Muscle of leg (tissue), 11 donors: ENCODE results near the gene FRAT2. TPM values are rescaled to one million over a fixed set of nuclear protein-coding genes. Genes with fewer than 3 reads are reported as not detected.

ENCODE experiments used
- DNase-seq: peaks from one replicate; pipeline ENCODE4 v3.0.0; 2013
- H3K27ac ChIP-seq: one replicate; pipeline ENCODE4 v1.5.1; 2013; ENCODE audit warnings: mild to moderate bottlenecking, low read length, control low read depth
- H3K27me3 ChIP-seq: one replicate; pipeline ENCODE4 v1.6.1; 2013; ENCODE audit warnings: low read length; ENCODE audit not compliant: control insufficient read depth, insufficient read depth
- H3K36me3 ChIP-seq: one replicate; pipeline ENCODE4 v1.6.1; 2013; ENCODE audit warnings: low read length; ENCODE audit not compliant: control insufficient read depth, insufficient read depth
- H3K4me1 ChIP-seq: one replicate; pipeline ENCODE4 v1.6.1; 2013; ENCODE audit warnings: low read length; ENCODE audit not compliant: control insufficient read depth, insufficient read depth
- H3K4me3 ChIP-seq: one replicate; pipeline ENCODE4 v1.5.1; 2013; ENCODE audit warnings: low read length, control low read depth
- H3K9me3 ChIP-seq: replicated peaks from 2 replicates; pipeline ENCODE4 v1.6.1; 2013; ENCODE audit warnings: low read depth, low read length; ENCODE audit not compliant: control insufficient read depth
- WGBS: methylation state at CpG from one replicate; pipeline ENCODE4 v1.1.5; 2013; ENCODE audit warnings: missing lambda C conversion rate; ENCODE audit not compliant: insufficient coverage; 5-methylcytosine and 5-hydroxymethylcytosine counted together
- polyA plus RNA-seq, 8 donors: library from polyadenylated mRNA; unstranded; fragments of 120-200 nt; gene quantifications; one replicate each; pipeline versions ENCODE4 v1.2.1 to v1.2.3, GENCODE V29; 2013; ENCODE audit warnings: inconsistent platforms in 1 of 8, low replicate concordance in 1 of 8; ENCODE audit not compliant: insufficient read length in 8 of 8, insufficient read depth in 1 of 8
- total RNA-seq: library from RNA; stranded (reverse); fragments of 120-200 nt; gene quantifications from one replicate; pipeline ENCODE4 v1.2.4, GENCODE V29; 2013

The FRAT2 gene
- total and polyA plus RNA-seq, 9 donors: 3.6 to 5.3 (median 4.3) TPM

- peak; percentile 93 for DNase-seq
- H3K36me3 ChIP-seq: no peaks in the 10 kb centered on the region
- H3K4me1 ChIP-seq: peaks cover 29% of the 10 kb centered on the region
- no peaks in the 10 kb centered on the region for H3K9me3 ChIP-seq
- H3K27ac ChIP-seq: peak within 1 kb of the TSS; percentile 91
- WGBS: under 1% methylated on average over 66 of the region's 79 CpGs
- peak within 1 kb of the TSS; percentile 68 for H3K4me3 ChIP-seq
- peaks cover 21% of the 10 kb centered on the region for H3K27me3 ChIP-seq
These were observed 15.5 kb downstream of the FRAT2 start, which contains the start of gene FRAT1 for GRCh38 chr10:97318772-97319651. Gene FRAT1, plus strand, starts transcription at chr10:97319271. Its CDS starts 183 bp downstream, at chr10:97319454.

GRCh38 chr10:97314671-97315070 is 19.9 kb downstream of the FRAT2 start:
- DNase-seq: no peak
- WGBS: no CpG with 5 or more reads among the region's 4 CpGs
- H3K4me3 ChIP-seq: no peak overlapping the region
- no peaks in the 10 kb centered on the region for H3K36me3 ChIP-seq
- no peaks in the 10 kb centered on the region for H3K9me3 ChIP-seq
- peaks cover 2% of the 10 kb centered on the region for H3K27me3 ChIP-seq
- peaks cover 2% of the 10 kb centered on the region for H3K4me1 ChIP-seq
- H3K27ac ChIP-seq: no peak overlapping the region

- no peak overlapping the region for H3K4me3 ChIP-seq
- no peak overlapping the region for H3K27ac ChIP-seq
- no peaks in the 10 kb centered on the region for H3K27me3 ChIP-seq
- no peak for DNase-seq
- WGBS: 82% methylated on average over 5 of the region's 6 CpGs
- H3K9me3 ChIP-seq: no peaks in the 10 kb centered on the region
- no peaks in the 10 kb centered on the region for H3K36me3 ChIP-seq
- no peaks in the 10 kb centered on the region for H3K4me1 ChIP-seq
These were observed 21.6 kb downstream of the FRAT2 start for GRCh38 chr10:97312897-97313296.

- H3K4me3 ChIP-seq: no peak overlapping the region
- no peaks in the 10 kb centered on the region for H3K36me3 ChIP-seq
- no peaks in the 10 kb centered on the region for H3K4me1 ChIP-seq
- DNase-seq: no peak
- no peak overlapping the region for H3K27ac ChIP-seq
- H3K27me3 ChIP-seq: no peaks in the 10 kb centered on the region
- WGBS: 88% methylated on average over 3 of the region's 4 CpGs
- no peaks in the 10 kb centered on the region for H3K9me3 ChIP-seq
These were observed 23.4 kb downstream of the FRAT2 start for GRCh38 chr10:97311111-97311626.

GRCh38 chr10:97307866-97308780 is 26.4 kb downstream of the FRAT2 start:
- no peaks in the 10 kb centered on the region for H3K36me3 ChIP-seq
- DNase-seq: no peak
- no peaks in the 10 kb centered on the region for H3K9me3 ChIP-seq
- no peak overlapping the region for H3K4me3 ChIP-seq
- no peak overlapping the region for H3K27ac ChIP-seq
- no peaks in the 10 kb centered on the region for H3K4me1 ChIP-seq
- H3K27me3 ChIP-seq: no peaks in the 10 kb centered on the region
- WGBS: 55% methylated on average over 6 of the region's 10 CpGs

GRCh38 chr10:97307441-97307840 is 27.1 kb downstream of the FRAT2 start:
- no CpG with 5 or more reads among the region's 1 CpG for WGBS
- no peak for DNase-seq
- no peaks in the 10 kb centered on the region for H3K4me1 ChIP-seq
- no peaks in the 10 kb centered on the region for H3K36me3 ChIP-seq
- H3K27me3 ChIP-seq: no peaks in the 10 kb centered on the region
- no peak overlapping the region for H3K4me3 ChIP-seq
- no peak overlapping the region for H3K27ac ChIP-seq
- no peaks in the 10 kb centered on the region for H3K9me3 ChIP-seq

GRCh38 chr10:97302088-97302791 is 32.3 kb downstream of the FRAT2 start:
- no peak for DNase-seq
- Histone ChIP-seq H3K9me3 (no peaks in the 10 kb centered on the region), H3K36me3 (no peaks in the 10 kb centered on the region), H3K27ac (no peak overlapping the region), H3K27me3 (peaks cover 2% of the 10 kb centered on the region), H3K4me3 (no peak overlapping the region), H3K4me1 (no peaks in the 10 kb centered on the region)
- 100% methylated on average over 2 of the region's 11 CpGs for WGBS

- Histone ChIP-seq H3K9me3 (no peaks in the 10 kb centered on the region), H3K27me3 (peaks cover 2% of the 10 kb centered on the region), H3K27ac (no peak overlapping the region), H3K4me1 (no peaks in the 10 kb centered on the region), H3K36me3 (no peaks in the 10 kb centered on the region), H3K4me3 (no peak overlapping the region)
- WGBS: 60% methylated on average over 1 of the region's 3 CpGs
- no peak for DNase-seq
These were observed 33.5 kb downstream of the FRAT2 start for GRCh38 chr10:97300980-97301379.

GRCh38 chr10:97298223-97298571 is 36.3 kb downstream of the FRAT2 start:
- H3K9me3 ChIP-seq: no peaks in the 10 kb centered on the region
- no peak for DNase-seq
- WGBS: no CpG with 5 or more reads among the region's 3 CpGs
- no peaks in the 10 kb centered on the region for H3K36me3 ChIP-seq
- no peaks in the 10 kb centered on the region for H3K4me1 ChIP-seq
- no peak overlapping the region for H3K27ac ChIP-seq
- H3K4me3 ChIP-seq: no peak overlapping the region
- peaks cover 2% of the 10 kb centered on the region for H3K27me3 ChIP-seq
